Sigmoid colon (tissue), 7 donors: ENCODE data around the gene ECI1. TPM values are rescaled to one million over a fixed set of nuclear protein-coding genes. Genes with fewer than 3 reads are reported as not detected.

Experiments
- DNase-seq: peaks from one replicate; pipeline ENCODE4 v3.0.0-alpha.2; 2019
- H3K27ac ChIP-seq, 4 donors: fragments of 200-600 bp; sonication (generic); one replicate each; pipeline ENCODE4 v1.5.1; 2016 to 2019; ENCODE audit warnings: mild to moderate bottlenecking in 1 of 4
- H3K27me3 ChIP-seq, 3 donors: fragments of 200-600 bp; sonication (generic); one replicate each; pipeline ENCODE4 v1.5.1; 2019; ENCODE audit warnings: mild to moderate bottlenecking in 1 of 3
- H3K36me3 ChIP-seq, 4 donors: fragments of 200-600 bp; sonication (generic); one replicate each; pipeline ENCODE4 v1.5.1; 2016 to 2019
- H3K4me1 ChIP-seq, 4 donors: fragments of 200-600 bp; sonication (generic); one replicate each; pipeline ENCODE4 v1.5.1; 2017 to 2019
- H3K4me3 ChIP-seq, 4 donors: fragments of 200-600 bp; sonication (generic); one replicate each; pipeline ENCODE4 v1.5.1; 2017 to 2019; ENCODE audit warnings: mild to moderate bottlenecking in 2 of 4, moderate library complexity in 1 of 4
- H3K9me3 ChIP-seq, 4 donors: fragments of 200-600 bp in 3 of 4; sonication (generic) in 3 of 4; one replicate each; pipeline versions ENCODE4 v1.5.1 to v1.6.1; 2013 to 2019
- EP300 ChIP-seq, 4 donors: sonication (generic); formaldehyde crosslinking; IDR thresholded peaks; one replicate each; pipeline ENCODE4 v1.6.1; 2017; ENCODE audit warnings: antibody characterized with exemption in 4 of 4
- POLR2A ChIP-seq, 2 donors: fragments of 450-650 bp; IDR thresholded peaks; one replicate each; pipeline ENCODE4 v1.6.1; 2016; ENCODE audit warnings: antibody characterized with exemption in 2 of 2, mild to moderate bottlenecking in 2 of 2, moderate library complexity in 2 of 2
- POLR2AphosphoS5 ChIP-seq, 4 donors: sonication (generic); formaldehyde crosslinking; IDR thresholded peaks; one replicate each; pipeline ENCODE4 v1.6.1; 2017; ENCODE audit warnings: antibody characterized with exemption in 4 of 4
- WGBS, 2 donors: extraction: QIAGEN DNeasy Blood & Tissue Kit; methylation state at CpG; one replicate each; pipeline ENCODE4 v1.1.7; 2013; 5-methylcytosine and 5-hydroxymethylcytosine counted together
- intact Hi-C: fragments of 100-400 bp; cut with DNase I; formaldehyde crosslinking; loops from one replicate; pipeline ENCODE4 v1.15.1; 2023
- polyA plus RNA-seq, 3 donors: library from polyadenylated mRNA; stranded (reverse); fragments of 200-250 nt; gene quantifications; one replicate each; pipeline ENCODE4 v1.2.3, GENCODE V29; 2013
- total RNA-seq, 4 donors: library from RNA; depleted of rRNA; stranded (reverse); fragments of >200 nt; gene quantifications; one replicate each; pipeline ENCODE4 v1.1.0, GENCODE V29; 2016
- TF ChIP-seq, protein P1 (sequence below), 4 experiments: fragments of 450-650 bp in 3 of 4; fragments of 200-600 bp in 1 of 4; IDR thresholded peaks; one replicate each; pipeline ENCODE4 v1.5.1; 2016 to 2019; ENCODE audit warnings: antibody characterized with exemption in 4 of 4, mild to moderate bottlenecking in 3 of 4, moderate library complexity in 2 of 4
- donor health status: healthy with polysubstance abuse.
- donor health status: Bipolar disorder and iron deficiency.
- donor health status: healthy.

The ECI1 gene
- total and polyA plus RNA-seq, 7 donors: 50.2 to 136 (median 84.8) TPM

DNA sequence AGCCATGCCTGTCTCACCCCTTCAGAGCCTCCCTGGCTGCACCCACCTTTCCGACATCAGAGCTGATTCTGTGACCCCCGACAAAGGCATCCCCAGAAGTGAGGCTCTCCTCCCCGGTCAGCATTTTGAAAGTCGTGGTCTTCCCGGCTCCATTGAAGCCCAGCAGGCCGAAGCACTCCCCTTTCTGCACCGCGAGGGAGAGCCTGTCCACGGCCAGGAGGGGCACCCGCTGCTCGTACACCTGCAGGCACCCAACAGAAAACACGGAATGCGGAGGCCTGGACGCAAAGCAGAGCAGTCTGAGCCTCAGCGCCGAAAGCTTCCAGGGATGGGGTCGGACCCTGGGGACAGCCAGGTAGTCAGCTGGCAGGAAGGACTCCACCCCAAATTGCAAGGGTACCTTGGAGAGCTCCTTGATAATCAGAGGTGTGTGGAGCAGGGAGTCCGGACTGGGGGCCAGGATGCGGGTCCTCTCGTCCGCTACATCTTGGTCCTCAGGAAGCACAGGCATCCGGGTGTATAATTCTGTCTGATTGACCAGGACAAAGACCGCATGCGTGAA lies 29.7 kb upstream of the ECI1 start:
- H3K36me3 ChIP-seq: peaks cover 0 to 52% (median 7%) of the 10 kb centered on the region in 4 donors
- intact Hi-C loops: no loop called here

DNA sequence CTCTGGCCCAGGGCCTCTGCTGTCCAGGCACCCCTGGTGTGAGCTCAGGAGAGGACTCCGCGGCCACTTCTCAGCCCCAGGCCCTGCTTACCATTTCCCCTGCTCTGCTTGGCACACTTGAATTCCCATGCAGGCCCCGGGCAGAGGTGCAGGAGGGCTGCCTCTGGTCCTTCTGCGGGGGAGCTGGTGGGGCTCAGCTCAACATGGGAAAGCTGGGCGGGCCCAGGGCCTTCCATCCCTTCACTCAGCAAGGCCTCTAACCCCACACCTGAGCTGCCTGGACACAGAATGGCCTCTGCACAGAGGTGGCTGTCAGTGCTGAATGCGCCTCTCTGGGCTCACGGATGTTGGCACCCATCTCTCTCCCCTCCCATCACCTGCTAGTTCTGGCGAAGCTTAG lies 29.1 kb upstream of the ECI1 start:
- H3K36me3 ChIP-seq: peaks cover 0 to 49% (median 7%) of the 10 kb centered on the region in 4 donors
- no peaks in the 10 kb centered on the region for H3K9me3 ChIP-seq
- no peak overlapping the region for H3K27ac ChIP-seq
- H3K4me1 ChIP-seq: no peaks in the 10 kb centered on the region
- no peak overlapping the region for H3K4me3 ChIP-seq
- no peak for DNase-seq
- 91 to 92% methylated on average over 8 of the region's 8 CpGs for WGBS, 2 donors
- intact Hi-C loops: no loop called here
- H3K27me3 ChIP-seq: no peaks in the 10 kb centered on the region
- TF ChIP-seq EP300 (IDR thresholded peaks at IDR 0.05) (no peak), POLR2AphosphoS5 (IDR thresholded peaks at IDR 0.05) (no peak), POLR2A (IDR thresholded peaks at IDR 0.05) (no peak)
- TF ChIP-seq, protein P1, sequence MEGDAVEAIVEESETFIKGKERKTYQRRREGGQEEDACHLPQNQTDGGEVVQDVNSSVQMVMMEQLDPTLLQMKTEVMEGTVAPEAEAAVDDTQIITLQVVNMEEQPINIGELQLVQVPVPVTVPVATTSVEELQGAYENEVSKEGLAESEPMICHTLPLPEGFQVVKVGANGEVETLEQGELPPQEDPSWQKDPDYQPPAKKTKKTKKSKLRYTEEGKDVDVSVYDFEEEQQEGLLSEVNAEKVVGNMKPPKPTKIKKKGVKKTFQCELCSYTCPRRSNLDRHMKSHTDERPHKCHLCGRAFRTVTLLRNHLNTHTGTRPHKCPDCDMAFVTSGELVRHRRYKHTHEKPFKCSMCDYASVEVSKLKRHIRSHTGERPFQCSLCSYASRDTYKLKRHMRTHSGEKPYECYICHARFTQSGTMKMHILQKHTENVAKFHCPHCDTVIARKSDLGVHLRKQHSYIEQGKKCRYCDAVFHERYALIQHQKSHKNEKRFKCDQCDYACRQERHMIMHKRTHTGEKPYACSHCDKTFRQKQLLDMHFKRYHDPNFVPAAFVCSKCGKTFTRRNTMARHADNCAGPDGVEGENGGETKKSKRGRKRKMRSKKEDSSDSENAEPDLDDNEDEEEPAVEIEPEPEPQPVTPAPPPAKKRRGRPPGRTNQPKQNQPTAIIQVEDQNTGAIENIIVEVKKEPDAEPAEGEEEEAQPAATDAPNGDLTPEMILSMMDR (IDR thresholded peaks at IDR 0.05): no peak

More for the DNA sequence above, 29.7 kb upstream of the ECI1 start:
- DNase-seq: no peak
- Histone ChIP-seq H3K4me1 (no peaks in the 10 kb centered on the region), H3K27me3 (no peaks in the 10 kb centered on the region), H3K9me3 (no peaks in the 10 kb centered on the region), H3K4me3 (no peak overlapping the region), H3K27ac (no peak overlapping the region)
- TF ChIP-seq, protein P1 (IDR thresholded peaks at IDR 0.05): no peak
- TF ChIP-seq POLR2AphosphoS5 (IDR thresholded peaks at IDR 0.05): no peak
- TF ChIP-seq POLR2A (IDR thresholded peaks at IDR 0.05): no peak
- TF ChIP-seq EP300 (IDR thresholded peaks at IDR 0.05): no peak
- 79 to 83% methylated on average over 24 of the region's 24 CpGs for WGBS, 2 donors

DNA sequence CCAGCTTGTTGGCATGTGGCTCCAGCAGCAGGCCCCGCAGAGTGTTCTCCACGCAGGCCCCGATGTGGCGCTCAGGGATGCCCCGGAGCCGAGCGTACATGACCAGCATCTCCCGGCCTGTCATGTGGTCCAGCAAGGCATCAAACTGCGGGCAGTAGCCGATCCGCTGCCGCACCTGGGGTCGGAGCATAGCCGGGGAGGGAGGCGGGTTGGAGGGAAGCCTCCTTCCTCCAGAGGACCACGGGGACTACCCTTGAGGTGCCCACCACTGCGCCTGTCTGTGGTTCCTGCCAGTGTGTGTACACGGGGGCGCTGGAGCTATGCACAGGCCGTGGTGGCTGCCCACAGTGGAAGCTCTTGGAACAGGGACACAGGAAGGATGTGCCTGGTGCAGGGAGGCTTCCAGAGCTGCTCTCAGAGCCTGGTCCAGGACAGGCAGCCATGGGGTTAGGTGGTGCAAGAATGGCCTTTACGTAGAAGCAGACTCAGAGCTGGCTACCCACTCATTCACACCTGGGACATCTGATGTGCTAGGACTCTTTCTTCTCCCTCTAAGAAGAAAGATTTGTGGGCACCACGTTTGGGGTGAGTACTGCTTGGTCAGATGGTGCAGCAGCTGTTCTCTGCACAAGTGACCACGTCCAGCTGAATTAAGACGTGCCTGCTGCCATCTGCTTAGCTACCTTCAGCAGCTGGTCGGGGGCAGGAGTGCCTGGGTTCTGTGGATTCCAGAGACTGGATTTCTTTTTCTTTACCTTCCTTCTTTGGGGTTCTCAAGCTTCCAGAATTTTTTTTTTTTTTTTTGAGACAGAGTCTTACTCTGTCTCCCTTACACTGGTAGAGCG lies 27.8 kb upstream of the ECI1 start:
- Histone ChIP-seq H3K27ac (no peak overlapping the region), H3K36me3 (peaks cover 0 to 36% (median 4%) of the 10 kb centered on the region in 4 donors), H3K27me3 (no peaks in the 10 kb centered on the region), H3K4me3 (no peak overlapping the region), H3K9me3 (no peaks in the 10 kb centered on the region), H3K4me1 (no peaks in the 10 kb centered on the region)
- DNase-seq: no peak
- TF ChIP-seq EP300 (IDR thresholded peaks at IDR 0.05) (no peak), POLR2A (IDR thresholded peaks at IDR 0.05) (no peak), POLR2AphosphoS5 (IDR thresholded peaks at IDR 0.05) (no peak)
- TF ChIP-seq, protein P1 (IDR thresholded peaks at IDR 0.05): no peak
- intact Hi-C loops: loop anchor here (10.0 kb wide), 1 partner anchor 226 kb away; no protein-coding TSS in a partner anchor
- 86 to 89% methylated on average over 26 of the region's 26 CpGs for WGBS, 2 donors

DNA sequence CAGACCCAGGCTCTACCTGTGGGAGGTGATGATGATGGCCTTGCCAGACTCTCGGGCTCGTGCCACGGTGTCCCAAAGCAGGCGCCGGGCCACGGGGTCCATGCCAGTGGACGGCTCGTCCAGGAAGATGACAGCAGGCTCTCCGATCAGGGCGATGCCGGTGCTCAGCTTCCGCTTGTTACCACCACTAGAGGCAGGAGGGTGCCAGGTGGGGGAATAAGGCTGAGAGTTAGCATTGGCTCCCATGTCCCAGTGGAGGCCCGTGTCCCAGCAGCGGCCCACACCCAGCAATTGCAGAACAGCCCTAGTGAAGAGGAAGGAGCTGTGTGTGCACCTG lies 26.9 kb upstream of the ECI1 start:
- Histone ChIP-seq H3K4me3 (no peak overlapping the region), H3K9me3 (no peaks in the 10 kb centered on the region), H3K27me3 (no peaks in the 10 kb centered on the region), H3K4me1 (no peaks in the 10 kb centered on the region), H3K27ac (no peak overlapping the region), H3K36me3 (peaks cover 0 to 27% (median 5%) of the 10 kb centered on the region in 4 donors)
- no peak for DNase-seq
- TF ChIP-seq, protein P1 (IDR thresholded peaks at IDR 0.05): no peak
- TF ChIP-seq POLR2A (IDR thresholded peaks at IDR 0.05): no peak
- TF ChIP-seq EP300 (IDR thresholded peaks at IDR 0.05): no peak
- no peak for TF ChIP-seq POLR2AphosphoS5 (IDR thresholded peaks at IDR 0.05)
- WGBS, 2 donors: 65 to 81% methylated on average over 14 of the region's 14 CpGs
- intact Hi-C loops: loop anchor here (10.0 kb wide), 1 partner anchor 227 kb away; no protein-coding TSS in a partner anchor
